Measurements from ENCODE around the gene PTF1A.

Gene PTF1A

GRCh38 chr10:23205972-23206642, 14.0 kb downstream of the PTF1A start:
- Histone ChIP-seq H3K36me3 (replicated peaks in 1 of 2; ENCODE audit: control insufficient read depth in 2 of 2, insufficient read depth in 2 of 2, low read length in 2 of 2) (no peaks in the 10 kb centered on the region), H3K27ac (replicated peaks; ENCODE audit: low read length) (no peak overlapping the region), H2BK12ac (ENCODE audit: low read length) (no peak overlapping the region), H3K9me3 (replicated peaks in 1 of 2; ENCODE audit: control insufficient read depth in 2 of 2, insufficient read depth in 1 of 2, low read depth in 1 of 2, low read length in 2 of 2) (peaks cover 0 to 1% of the 10 kb centered on the region in 2 donors), H2AK5ac (ENCODE audit: low read depth, low read length) (no peak overlapping the region), H3K4me2 (ENCODE audit: insufficient read depth, low read length, poor library complexity, severe bottlenecking) (no peak overlapping the region), H3K18ac (ENCODE audit: low read length) (no peak overlapping the region), H3K79me1 (ENCODE audit: low read depth, low read length) (no peaks in the 10 kb centered on the region), H2AFZ (ENCODE audit: low read length) (no peak overlapping the region), H3K4me1 (ENCODE audit: control insufficient read depth in 2 of 2, insufficient read depth in 1 of 2, low read depth in 1 of 2, low read length in 2 of 2) (peaks cover 0 to 10% of the 10 kb centered on the region in 2 donors), H3K9ac (ENCODE audit: low read depth, low read length, poor library complexity) (no peak overlapping the region), H3K23ac (ENCODE audit: low read depth, low read length, poor library complexity) (no peak overlapping the region), H3K4me3 (ENCODE audit: low read length in 2 of 2) (no peak overlapping the region), H2BK5ac (ENCODE audit: low read length) (no peak overlapping the region), H3K4ac (ENCODE audit: low read length) (no peak overlapping the region), H3K14ac (ENCODE audit: low read length) (no peak overlapping the region), H4K91ac (ENCODE audit: low read depth, low read length, poor library complexity) (no peak overlapping the region), H2BK120ac (ENCODE audit: low read depth, low read length) (no peak overlapping the region), H4K8ac (ENCODE audit: low read depth, low read length) (no peak overlapping the region), H3K27me3 (ENCODE audit: control insufficient read depth in 3 of 3, insufficient read depth in 3 of 3, low read depth in 1 of 3, low read length in 3 of 3) (peaks cover 12 to 67% (median 42%) of the 10 kb centered on the region in 3 experiments), H2BK15ac (ENCODE audit: low read length) (no peak overlapping the region)
- no peak for DNase-seq (ENCODE audit: low spot score)
- no CpG with 5 or more reads among the region's 3 CpGs for WGBS, 2 donors (ENCODE audit: extremely low coverage in 2 of 2, insufficient read length in 2 of 2, insufficient replicate concordance in 1 of 2)

GRCh38 chr10:23217471-23217870, 25.4 kb downstream of the PTF1A start:
- Histone ChIP-seq H4K8ac (ENCODE audit: low read depth, low read length) (no peak overlapping the region), H3K4me3 (ENCODE audit: low read length in 2 of 2) (no peak overlapping the region), H3K79me1 (ENCODE audit: low read depth, low read length) (no peaks in the 10 kb centered on the region), H3K27me3 (ENCODE audit: control insufficient read depth in 3 of 3, insufficient read depth in 3 of 3, low read depth in 1 of 3, low read length in 3 of 3) (peaks cover 0 to 8% (median 0%) of the 10 kb centered on the region in 3 experiments), H2BK5ac (ENCODE audit: low read length) (no peak overlapping the region), H3K23ac (ENCODE audit: low read depth, low read length, poor library complexity) (no peak overlapping the region), H2AK5ac (ENCODE audit: low read depth, low read length) (no peak overlapping the region), H3K4ac (ENCODE audit: low read length) (no peak overlapping the region), H3K9ac (ENCODE audit: low read depth, low read length, poor library complexity) (no peak overlapping the region), H3K36me3 (replicated peaks in 1 of 2; ENCODE audit: control insufficient read depth in 2 of 2, insufficient read depth in 2 of 2, low read length in 2 of 2) (no peaks in the 10 kb centered on the region), H3K4me1 (ENCODE audit: control insufficient read depth in 2 of 2, insufficient read depth in 1 of 2, low read depth in 1 of 2, low read length in 2 of 2) (no peaks in the 10 kb centered on the region), H2BK15ac (ENCODE audit: low read length) (no peak overlapping the region), H3K18ac (ENCODE audit: low read length) (no peak overlapping the region), H3K27ac (replicated peaks; ENCODE audit: low read length) (no peak overlapping the region), H3K9me3 (replicated peaks in 1 of 2; ENCODE audit: control insufficient read depth in 2 of 2, insufficient read depth in 1 of 2, low read depth in 1 of 2, low read length in 2 of 2) (no peaks in the 10 kb centered on the region), H2AFZ (ENCODE audit: low read length) (no peak overlapping the region), H2BK120ac (ENCODE audit: low read depth, low read length) (no peak overlapping the region), H2BK12ac (ENCODE audit: low read length) (no peak overlapping the region), H3K14ac (ENCODE audit: low read length) (no peak overlapping the region), H4K91ac (ENCODE audit: low read depth, low read length, poor library complexity) (no peak overlapping the region), H3K4me2 (ENCODE audit: insufficient read depth, low read length, poor library complexity, severe bottlenecking) (no peak overlapping the region)
- no CpG with 5 or more reads among the region's 1 CpG for WGBS, 2 donors (ENCODE audit: extremely low coverage in 2 of 2, insufficient read length in 2 of 2, insufficient replicate concordance in 1 of 2)
- no peak for DNase-seq (ENCODE audit: low spot score)

GRCh38 chr10:23230582-23230981, 38.5 kb downstream of the PTF1A start:
- H4K91ac ChIP-seq (ENCODE audit: low read depth, low read length, poor library complexity) = no peak overlapping the region
- H3K18ac ChIP-seq (ENCODE audit: low read length) = no peak overlapping the region
- no peak overlapping the region for H2BK5ac ChIP-seq (ENCODE audit: low read length)
- no peak overlapping the region for H2AK5ac ChIP-seq (ENCODE audit: low read depth, low read length)
- H2BK15ac ChIP-seq (ENCODE audit: low read length) = no peak overlapping the region
- H3K27ac ChIP-seq (replicated peaks; ENCODE audit: low read length) = no peak overlapping the region
- no peak overlapping the region for H3K4me2 ChIP-seq (ENCODE audit: insufficient read depth, low read length, poor library complexity, severe bottlenecking)
- H3K9ac ChIP-seq (ENCODE audit: low read depth, low read length, poor library complexity) = no peak overlapping the region
- H2BK12ac ChIP-seq (ENCODE audit: low read length) = no peak overlapping the region
- no peak overlapping the region for H3K14ac ChIP-seq (ENCODE audit: low read length)
- no peak overlapping the region for H2BK120ac ChIP-seq (ENCODE audit: low read depth, low read length)
- DNase-seq (ENCODE audit: low spot score) = no peak
- no peaks in the 10 kb centered on the region for H3K4me1 ChIP-seq (ENCODE audit: control insufficient read depth in 2 of 2, insufficient read depth in 1 of 2, low read depth in 1 of 2, low read length in 2 of 2)
- H3K23ac ChIP-seq (ENCODE audit: low read depth, low read length, poor library complexity) = no peak overlapping the region
- no peak overlapping the region for H3K4ac ChIP-seq (ENCODE audit: low read length)
- no peak overlapping the region for H3K4me3 ChIP-seq (ENCODE audit: low read length in 2 of 2)
- H2AFZ ChIP-seq (ENCODE audit: low read length) = no peak overlapping the region
- no peaks in the 10 kb centered on the region for H3K36me3 ChIP-seq (replicated peaks in 1 of 2; ENCODE audit: control insufficient read depth in 2 of 2, insufficient read depth in 2 of 2, low read length in 2 of 2)
- no peaks in the 10 kb centered on the region for H3K27me3 ChIP-seq (ENCODE audit: control insufficient read depth in 3 of 3, insufficient read depth in 3 of 3, low read depth in 1 of 3, low read length in 3 of 3)
- H3K9me3 ChIP-seq (replicated peaks in 1 of 2; ENCODE audit: control insufficient read depth in 2 of 2, insufficient read depth in 1 of 2, low read depth in 1 of 2, low read length in 2 of 2) = no peaks in the 10 kb centered on the region
- no CpG with 5 or more reads among the region's 1 CpG for WGBS, 2 donors (ENCODE audit: extremely low coverage in 2 of 2, insufficient read length in 2 of 2, insufficient replicate concordance in 1 of 2)
- no peak overlapping the region for H4K8ac ChIP-seq (ENCODE audit: low read depth, low read length)
- no peaks in the 10 kb centered on the region for H3K79me1 ChIP-seq (ENCODE audit: low read depth, low read length)

GRCh38 chr10:23238015-23238414, 45.9 kb downstream of the PTF1A start:
- H2BK12ac ChIP-seq (ENCODE audit: low read length) = no peak overlapping the region
- H2BK120ac ChIP-seq (ENCODE audit: low read depth, low read length) = no peak overlapping the region
- WGBS, 2 donors (ENCODE audit: extremely low coverage in 2 of 2, insufficient read length in 2 of 2, insufficient replicate concordance in 1 of 2) = no CpG with 5 or more reads among the region's 3 CpGs
- H3K14ac ChIP-seq (ENCODE audit: low read length) = no peak overlapping the region
- no peaks in the 10 kb centered on the region for H3K4me1 ChIP-seq (ENCODE audit: control insufficient read depth in 2 of 2, insufficient read depth in 1 of 2, low read depth in 1 of 2, low read length in 2 of 2)
- H2BK15ac ChIP-seq (ENCODE audit: low read length) = no peak overlapping the region
- no peak overlapping the region for H2AFZ ChIP-seq (ENCODE audit: low read length)
- H3K9me3 ChIP-seq (replicated peaks in 1 of 2; ENCODE audit: control insufficient read depth in 2 of 2, insufficient read depth in 1 of 2, low read depth in 1 of 2, low read length in 2 of 2) = peaks cover 0 to 2% of the 10 kb centered on the region in 2 donors
- no peak overlapping the region for H4K91ac ChIP-seq (ENCODE audit: low read depth, low read length, poor library complexity)
- H2BK5ac ChIP-seq (ENCODE audit: low read length) = no peak overlapping the region
- no peak overlapping the region for H3K23ac ChIP-seq (ENCODE audit: low read depth, low read length, poor library complexity)
- no peak overlapping the region for H3K4me2 ChIP-seq (ENCODE audit: insufficient read depth, low read length, poor library complexity, severe bottlenecking)
- H2AK5ac ChIP-seq (ENCODE audit: low read depth, low read length) = no peak overlapping the region
- no peaks in the 10 kb centered on the region for H3K27me3 ChIP-seq (ENCODE audit: control insufficient read depth in 3 of 3, insufficient read depth in 3 of 3, low read depth in 1 of 3, low read length in 3 of 3)
- H3K18ac ChIP-seq (ENCODE audit: low read length) = no peak overlapping the region
- no peak overlapping the region for H3K27ac ChIP-seq (replicated peaks; ENCODE audit: low read length)
- no peak overlapping the region for H4K8ac ChIP-seq (ENCODE audit: low read depth, low read length)
- H3K36me3 ChIP-seq (replicated peaks in 1 of 2; ENCODE audit: control insufficient read depth in 2 of 2, insufficient read depth in 2 of 2, low read length in 2 of 2) = no peaks in the 10 kb centered on the region
- H3K4me3 ChIP-seq (ENCODE audit: low read length in 2 of 2) = no peak overlapping the region
- H3K4ac ChIP-seq (ENCODE audit: low read length) = no peak overlapping the region
- H3K79me1 ChIP-seq (ENCODE audit: low read depth, low read length) = no peaks in the 10 kb centered on the region
- no peak overlapping the region for H3K9ac ChIP-seq (ENCODE audit: low read depth, low read length, poor library complexity)
- no peak for DNase-seq (ENCODE audit: low spot score)

All from neuronal stem cell (in vitro differentiated cells).